Ureter (tissue), 1 donor: ENCODE data around the gene MICAL3. TPM values are rescaled to one million over a fixed set of nuclear protein-coding genes. Genes with fewer than 3 reads are reported as not detected.

ENCODE experiments used
- DNase-seq: peaks from one replicate; pipeline ENCODE4 v3.0.0-alpha.2; 2020; ENCODE audit warnings: low spot score
- total RNA-seq: library from RNA; stranded (reverse); gene quantifications from one replicate; pipeline ENCODE4 v1.2.4, GENCODE V29; 2023
- donor health status: DM: yes; HTN: yes; CAD: no.

Gene MICAL3
- total RNA-seq, 1 donor from 2014 or later: 67.1 TPM

GRCh38 chr22:17797721-17798559 is 226.4 kb downstream of the MICAL3 start:
- no peak for DNase-seq

GRCh38 chr22:17796695-17797094 is 227.7 kb downstream of the MICAL3 start:
- DNase-seq: no peak

GRCh38 chr22:17795661-17796548 is 228.5 kb downstream of the MICAL3 start:
- no peak for DNase-seq

- no peak for DNase-seq
These were observed 229.4 kb downstream of the MICAL3 start for GRCh38 chr22:17794726-17795542.

- DNase-seq: no peak
These were observed 231.4 kb downstream of the MICAL3 start for GRCh38 chr22:17792854-17793434.

DNA sequence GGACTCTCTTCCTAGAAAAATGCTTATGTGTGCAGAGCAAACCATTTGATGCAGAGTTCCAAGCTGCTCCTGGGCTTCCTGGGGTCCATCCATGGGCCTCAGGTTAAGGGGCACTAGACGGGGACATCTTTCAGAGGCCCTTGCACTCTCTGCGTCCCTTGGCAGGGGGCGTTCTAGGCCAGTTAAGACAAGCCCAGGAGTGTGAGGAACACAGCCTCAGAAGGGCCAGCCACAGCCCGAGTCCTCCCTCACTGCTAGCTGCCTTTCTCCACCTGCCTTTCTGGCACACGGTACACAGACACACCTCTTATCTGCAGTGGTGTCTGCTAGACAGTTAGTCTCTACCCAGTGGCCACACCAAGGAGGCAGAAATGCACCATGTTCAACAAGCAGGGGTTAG is 232.1 kb downstream of the MICAL3 start:
- no peak for DNase-seq

DNA sequence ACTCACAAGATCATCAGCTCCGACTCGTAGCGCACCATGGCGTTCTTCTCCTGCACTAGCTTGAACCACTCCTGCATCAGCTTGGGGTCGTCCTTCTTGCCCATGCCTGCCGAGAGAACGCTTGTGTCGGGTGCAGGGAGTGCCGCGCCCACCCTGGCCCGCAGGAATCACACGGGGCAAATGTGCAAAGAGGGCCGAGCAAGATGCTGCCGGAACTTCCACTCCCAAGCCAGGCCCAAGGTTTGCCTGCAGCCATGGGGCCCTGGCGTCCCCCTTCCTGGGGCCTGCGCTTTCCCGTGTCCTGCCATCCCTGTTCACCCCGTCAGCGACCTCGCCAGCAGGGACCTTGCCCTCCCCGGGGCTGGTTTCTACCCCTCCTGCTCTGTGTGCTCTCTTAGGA is 233.2 kb downstream of the MICAL3 start:
- no peak for DNase-seq

DNA sequence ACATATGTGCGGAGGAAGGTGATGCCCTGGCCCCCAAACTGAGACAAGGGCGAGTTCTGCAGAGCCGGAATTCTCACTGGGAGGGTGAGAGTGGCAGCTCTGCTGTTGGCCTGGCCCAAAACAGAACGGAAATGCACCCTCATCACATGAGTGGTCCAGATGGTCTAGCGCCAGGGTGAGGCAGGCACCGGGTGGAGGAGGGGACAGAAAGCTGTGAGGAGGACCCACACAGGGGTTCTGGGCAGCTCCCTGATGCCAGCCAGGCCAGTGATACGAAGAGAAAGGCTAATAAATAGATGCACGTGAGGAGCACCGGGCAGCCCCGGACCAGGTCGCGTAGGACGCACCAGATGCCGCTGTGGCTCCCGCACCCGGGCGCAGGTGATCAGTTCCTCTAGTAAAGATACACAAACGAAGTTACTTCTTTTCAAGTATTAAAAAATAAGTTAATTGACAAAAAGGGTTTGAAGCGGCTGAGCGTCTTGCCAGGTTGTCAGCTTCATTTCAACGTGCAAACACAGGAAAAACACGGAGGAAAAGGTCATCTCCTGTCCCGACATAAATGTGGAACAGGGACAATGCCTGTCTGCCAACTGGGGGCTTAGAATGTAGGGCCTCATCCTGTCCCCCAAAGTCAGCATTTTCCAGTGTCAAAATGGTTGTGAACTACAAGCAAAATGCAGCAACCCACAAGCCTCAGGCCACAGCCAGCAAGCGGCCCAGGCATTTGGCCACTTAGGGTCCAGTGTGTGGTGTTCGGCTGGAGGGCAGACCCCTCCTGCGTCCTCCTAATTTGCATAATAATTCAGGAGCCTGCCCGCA is 234.8 kb downstream of the MICAL3 start:
- no peak for DNase-seq

GRCh38 chr22:17788528-17789378 is 235.6 kb downstream of the MICAL3 start:
- no peak for DNase-seq

GRCh38 chr22:17787716-17788330 is 236.5 kb downstream of the MICAL3 start:
- DNase-seq: no peak

DNA sequence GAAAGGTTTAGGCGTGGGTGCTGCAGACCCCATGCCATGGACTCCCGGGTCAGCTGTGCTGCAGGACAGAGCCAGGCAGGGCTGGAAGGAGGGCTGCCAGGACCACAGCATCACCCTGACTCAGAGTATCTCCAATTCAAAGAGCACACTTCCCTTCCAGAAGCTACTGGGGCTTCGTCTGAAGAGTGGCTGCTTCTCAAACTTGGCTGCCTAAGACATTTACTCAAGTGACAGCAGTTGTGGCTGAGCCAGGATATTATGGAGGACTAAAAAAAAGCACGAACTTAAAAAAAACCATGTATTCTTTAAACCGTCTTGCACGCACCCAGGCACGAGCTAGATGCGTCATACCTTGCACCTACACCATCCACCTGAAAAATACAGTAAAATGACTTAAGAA is 237.1 kb downstream of the MICAL3 start:
- DNase-seq: no peak

GRCh38 chr22:17786435-17787161 is 237.8 kb downstream of the MICAL3 start:
- no peak for DNase-seq

GRCh38 chr22:17785185-17786184 is 238.9 kb downstream of the MICAL3 start:
- no peak for DNase-seq

DNA sequence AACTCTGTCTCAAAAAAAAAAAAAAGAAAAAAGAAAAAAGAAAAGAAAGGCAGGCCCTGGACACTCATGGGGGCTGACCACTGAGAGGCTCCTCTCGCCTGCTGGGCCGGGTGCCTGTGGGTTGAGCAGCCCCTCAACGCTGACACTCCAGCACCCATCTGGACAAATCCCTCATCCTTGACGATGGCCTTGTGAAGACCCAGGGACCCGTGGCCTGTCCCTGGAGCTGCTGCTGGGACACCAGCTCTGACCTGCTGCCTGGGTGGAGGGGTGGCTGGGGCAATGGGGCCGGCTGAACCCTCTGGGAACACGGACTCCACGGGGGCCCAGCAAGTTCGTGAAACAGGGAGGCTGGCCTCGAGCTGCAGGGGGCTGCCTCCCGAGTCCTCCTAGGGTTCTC is 239.6 kb downstream of the MICAL3 start:
- no peak for DNase-seq

DNA sequence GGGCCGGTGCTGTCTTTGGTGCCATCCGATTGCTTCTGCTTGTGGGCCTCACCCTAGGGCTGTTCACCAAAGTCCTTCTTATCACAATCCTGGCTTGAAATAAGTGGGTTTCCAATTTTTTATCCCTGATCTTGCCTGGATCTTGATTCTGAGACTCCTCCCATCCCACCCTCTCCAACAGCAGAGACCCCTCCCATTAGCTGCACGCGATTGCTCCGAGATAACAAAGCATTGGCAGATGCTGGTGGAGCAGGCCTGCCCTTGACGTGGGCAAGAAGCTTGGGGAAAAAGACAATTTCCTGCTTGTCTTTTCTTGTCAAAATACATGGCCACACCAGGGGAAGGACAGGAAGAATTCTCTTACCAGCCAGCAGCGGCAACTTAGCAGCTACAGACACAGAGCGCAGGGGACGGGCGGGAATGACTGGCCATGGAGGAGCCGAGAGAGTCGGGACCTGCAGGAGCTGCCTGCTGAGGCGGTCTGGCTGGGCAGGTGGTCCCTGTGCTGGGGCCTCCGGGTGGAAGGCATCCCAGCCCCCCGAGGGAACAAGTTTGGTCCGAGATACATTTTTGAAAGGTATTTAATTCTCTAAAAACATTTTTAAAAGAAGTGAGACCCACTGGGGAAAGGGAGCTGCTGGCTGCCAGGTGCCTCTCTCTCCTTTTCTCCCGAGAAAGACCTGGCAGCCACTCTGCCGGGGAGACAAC is 240.4 kb downstream of the MICAL3 start:
- DNase-seq: no peak

- DNase-seq: no peak
These were observed 241.0 kb downstream of the MICAL3 start for GRCh38 chr22:17783312-17783711.

- no peak for DNase-seq
These were observed 241.7 kb downstream of the MICAL3 start for GRCh38 chr22:17782621-17783020.
